Retina (tissue), 1 donor: ENCODE results near the gene MPPED1.
A peak's percentile ranks its signal among the peaks of the same experiment; 100 is the strongest.

Experiments used
- DNase-seq: peaks from one replicate; pipeline ENCODE4 v3.0.0-alpha.2; 2016

Gene MPPED1

DNA sequence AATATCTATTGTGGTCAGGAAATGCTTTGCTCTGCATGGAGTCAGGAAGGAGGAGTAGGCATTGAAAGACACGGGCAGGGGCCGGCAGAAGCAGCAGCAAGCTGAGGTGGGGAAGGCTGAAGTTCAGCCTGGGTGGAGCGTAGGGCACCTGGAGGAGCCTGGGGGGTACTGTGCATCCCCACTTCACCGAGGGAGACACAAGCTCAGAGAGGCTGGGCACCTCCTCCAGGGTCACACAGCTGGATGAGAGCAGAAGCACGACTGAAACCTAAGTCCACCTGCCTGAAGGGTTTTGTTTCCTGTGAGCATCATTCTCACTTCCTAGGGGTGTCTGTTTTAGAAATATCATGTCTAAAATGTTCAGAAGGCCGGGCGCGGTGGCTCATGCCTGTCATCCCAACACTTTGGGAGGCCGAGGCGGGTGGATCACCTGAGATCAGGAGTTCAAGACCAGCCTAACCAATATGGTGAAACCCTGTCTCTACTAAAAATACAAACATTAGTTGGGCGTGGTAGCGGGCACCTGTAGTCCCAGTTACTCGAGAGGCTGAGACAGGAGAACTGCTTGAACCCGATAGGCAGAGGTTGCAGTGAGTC is 138.3 kb downstream of the MPPED1 start:
- no peak for DNase-seq

DNA sequence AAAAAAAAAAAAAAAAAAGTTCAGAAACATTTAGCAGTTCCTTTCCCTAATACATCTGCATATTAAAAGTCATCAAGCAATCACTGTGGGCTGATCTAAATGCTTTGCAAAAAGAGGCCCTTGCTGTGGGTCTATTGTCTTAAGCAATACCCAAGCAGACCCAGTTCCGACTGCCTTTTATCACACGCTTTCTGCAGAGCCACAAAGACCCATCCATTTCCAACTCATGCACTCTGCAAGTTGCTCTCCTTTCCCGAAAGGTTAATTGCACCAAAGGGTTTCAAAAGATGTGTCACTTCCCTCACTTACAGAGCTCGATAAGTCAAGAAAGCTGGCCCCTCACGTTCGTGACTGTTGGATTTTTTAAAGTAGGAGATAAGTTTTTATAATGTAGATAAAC is 138.9 kb downstream of the MPPED1 start:
- no peak for DNase-seq

DNA sequence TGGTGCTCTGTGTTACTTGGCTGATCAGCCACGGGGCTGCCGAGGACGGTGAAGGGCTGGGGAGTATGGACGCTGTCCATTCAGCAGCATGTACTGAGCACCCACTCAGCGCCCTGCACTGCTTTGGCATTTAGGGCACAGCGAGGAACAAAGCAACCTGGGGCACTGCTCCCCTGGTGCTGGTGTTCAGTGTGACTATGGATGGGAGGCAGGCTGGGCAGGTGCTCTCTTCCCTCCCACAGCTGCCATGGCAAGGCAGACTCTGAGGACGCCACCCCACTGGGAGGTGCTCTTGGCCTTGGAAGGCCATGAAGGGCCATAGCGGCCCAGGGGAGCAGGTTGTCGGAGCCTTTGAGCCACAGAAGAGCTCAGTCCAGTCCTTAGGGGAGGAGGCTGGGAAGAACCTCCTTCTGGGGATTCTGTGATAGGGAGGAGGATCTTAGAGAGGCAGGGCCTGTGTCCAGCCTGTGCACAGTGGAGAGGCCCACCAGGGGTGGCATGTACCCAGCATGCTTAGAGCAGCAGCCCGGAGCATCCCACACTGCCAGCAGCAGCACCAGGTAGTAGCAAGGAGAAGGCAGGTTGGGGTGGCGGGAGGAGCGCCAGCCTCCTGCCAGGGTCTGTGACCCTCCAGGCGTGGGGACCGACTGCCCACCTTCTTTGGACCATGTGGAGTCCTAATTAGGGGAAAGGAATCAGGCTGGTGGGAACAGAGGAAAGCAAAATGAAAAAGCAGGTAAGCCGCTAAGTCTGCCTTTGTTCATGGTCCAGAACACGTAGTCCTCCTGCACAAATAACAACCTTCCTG is 141.8 kb downstream of the MPPED1 start:
- DNase-seq, result no peak

DNA sequence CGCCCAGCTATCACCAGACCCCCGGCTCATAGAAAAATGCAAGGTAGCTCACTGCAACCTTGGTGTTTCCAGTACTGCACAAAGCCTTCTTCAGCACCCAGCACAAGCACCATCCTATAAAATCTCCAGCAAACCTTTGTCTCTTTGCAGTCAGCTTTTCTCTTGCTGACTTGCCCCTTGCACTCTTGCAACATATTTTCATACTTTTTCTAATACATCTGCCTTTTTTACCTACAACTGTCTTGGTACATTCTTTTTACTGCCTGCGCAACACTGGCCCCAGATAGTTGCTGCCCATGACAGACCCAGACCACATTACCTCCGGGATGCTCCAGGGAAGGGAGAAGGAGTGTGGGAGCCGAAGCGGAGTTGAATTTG is 142.4 kb downstream of the MPPED1 start:
- DNase-seq, result no peak

DNA sequence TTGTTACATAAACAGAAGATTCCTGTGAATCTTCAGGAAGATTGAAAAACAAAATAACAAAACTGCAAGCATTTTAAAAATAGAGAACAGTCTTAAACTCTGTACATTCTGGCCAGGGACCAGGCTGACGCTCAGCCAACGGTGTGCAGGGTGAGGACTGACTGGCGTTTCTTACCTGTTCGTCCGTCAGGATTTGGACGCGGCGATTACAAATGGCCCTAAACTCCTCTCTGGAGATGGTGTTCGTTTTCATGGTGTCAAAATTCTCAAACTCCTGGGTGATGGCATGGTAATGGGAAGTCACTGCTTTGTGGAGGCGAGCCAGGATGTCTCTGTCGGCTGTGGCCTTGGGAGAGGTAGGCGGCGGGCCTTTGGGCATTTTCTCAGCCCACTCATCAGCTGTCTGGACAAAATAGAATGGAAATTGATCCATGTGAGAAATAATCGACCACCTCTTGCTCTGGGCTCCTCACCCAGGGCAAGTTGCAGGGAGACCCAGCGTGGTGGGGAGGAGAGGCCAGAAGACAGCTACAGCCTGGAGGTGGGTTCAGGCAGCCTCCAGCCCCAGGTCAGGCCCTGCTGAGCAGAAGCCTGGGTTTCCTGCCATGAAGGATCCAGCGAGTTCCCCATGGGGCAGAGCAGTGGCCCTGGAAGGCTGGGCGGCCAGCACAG is 143.0 kb downstream of the MPPED1 start:
- peak; percentile 16 for DNase-seq

DNA sequence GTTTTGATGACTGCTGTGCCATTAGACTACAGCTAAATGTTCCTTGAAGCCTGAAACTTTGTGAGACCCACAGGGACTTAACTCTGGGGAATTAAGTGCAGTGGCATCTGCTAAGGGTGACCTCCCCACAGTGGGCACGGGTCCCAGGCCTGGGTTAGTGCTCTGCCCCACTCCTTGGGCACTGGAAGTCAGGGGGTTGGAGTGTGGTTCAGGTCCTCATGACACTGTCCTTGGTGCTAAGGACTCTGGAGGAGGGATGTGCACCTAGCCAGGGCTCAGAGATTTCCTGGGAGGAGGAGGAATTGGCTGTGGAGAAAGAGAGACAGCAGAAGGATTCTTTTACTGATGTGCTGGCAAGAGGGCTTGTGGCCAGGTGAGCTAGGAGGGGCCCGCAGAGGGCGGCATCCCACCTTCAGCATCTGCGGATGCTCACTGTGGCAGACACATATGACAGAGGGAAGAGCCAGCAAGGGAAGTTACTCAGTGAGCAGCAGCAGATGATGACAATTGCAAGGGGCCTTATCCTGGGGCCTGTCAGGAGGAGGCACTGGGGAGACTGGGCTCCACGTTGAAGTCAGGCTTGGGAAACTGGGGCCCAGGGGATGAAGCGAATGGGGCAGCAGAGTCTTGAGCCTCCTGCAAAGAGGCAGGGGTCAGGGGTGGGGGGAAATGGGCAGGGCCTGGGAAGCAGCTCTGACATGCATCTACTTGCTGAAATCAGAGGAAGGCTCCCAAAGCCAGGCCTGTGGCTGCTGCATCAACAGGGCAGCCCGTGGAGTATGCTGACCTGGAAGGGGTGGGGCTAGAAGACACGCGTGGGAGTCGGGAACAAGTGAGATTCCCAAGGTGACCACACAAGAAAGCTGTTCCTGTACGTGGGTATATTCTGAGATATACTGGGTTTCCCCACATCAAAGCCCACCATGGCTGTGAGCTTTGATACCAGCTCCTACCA is 144.0 kb downstream of the MPPED1 start:
- no peak for DNase-seq
